HepG2 (cell line): Measurements from ENCODE around the gene USP10. TPM values are rescaled to one million over a fixed set of nuclear protein-coding genes. Genes with fewer than 3 reads are reported as not detected.

Source experiments
- ATAC-seq: fragments of 200-7000 bp; cut with Tn5 transposase; 3 replicates; pipeline ENCODE4 v1.9.1; 2020; ENCODE audit warnings: mild to moderate bottlenecking, moderate library complexity
- BruUV-seq: library from RNA; stranded (reverse); fragments of 400-500 nt; replicated peaks from 2 replicates; lab custom pipeline; 2021; lab: Mats Ljungman, UMichigan
- CTCF ChIA-PET: fragments of 300-600 bp; formaldehyde crosslinking; extraction: SDS; loops from one replicate; lab custom pipeline; 2021; ENCODE audit warnings: low total read pairs, inconsistent platforms, low intra/inter-chr PET ratio; lab: Yijun Ruan, JAX
- POLR2A ChIA-PET: fragments of 350-600 bp; sonication (Branson Sonifier 250); formaldehyde crosslinking; loops from one replicate; lab custom pipeline; 2020; ENCODE audit warnings: antibody characterized with exemption, inconsistent platforms; lab: Yijun Ruan, JAX
- DNase-seq: peaks from one replicate; pipeline ENCODE4 v3.0.0-alpha.2; 2015; ENCODE audit warnings: low spot score
- FAIRE-seq: peaks from 3 replicates; lab custom pipeline; 2011; peaks lifted over from hg19 to GRCh38; lab: Jason Lieb, UNC
- H2AFZ ChIP-seq: one replicate; pipeline ENCODE4 v1.6.1; 2011; ENCODE audit warnings: low read length, inconsistent platforms
- H3K27ac ChIP-seq: fragments of 300-600 bp; 3 replicates; pipeline ENCODE4 v1.8.0; 2011; ENCODE audit warnings: mixed run types, mild to moderate bottlenecking, mixed read lengths, low read length, inconsistent platforms; ENCODE audit not compliant: insufficient read depth; ENCODE audit errors: extremely low read length
- H3K27me3 ChIP-seq, 2 experiments: fragments of 200-600 bp in 1 of 2; 2 replicates in 1 of 2; 3 replicates in 1 of 2; pipeline versions ENCODE4 v1.6.0 to v1.8.0; 2011; ENCODE audit warnings: low read length in 2 of 2, mild to moderate bottlenecking in 2 of 2, moderate library complexity in 2 of 2, inconsistent platforms in 1 of 2; ENCODE audit not compliant: insufficient read depth in 2 of 2, control insufficient read depth in 1 of 2
- H3K36me3 ChIP-seq, 2 experiments: fragments of 200-600 bp in 1 of 2; replicated peaks in 1 of 2; 2 replicates in 1 of 2; 3 replicates in 1 of 2; pipeline versions ENCODE4 v1.5.1 to v1.8.0; 2011; ENCODE audit warnings: low read length in 2 of 2, inconsistent platforms in 1 of 2; ENCODE audit not compliant: insufficient read depth in 2 of 2, control insufficient read depth in 1 of 2
- H3K4me1 ChIP-seq: 2 replicates; pipeline ENCODE4 v1.5.1; 2012; ENCODE audit warnings: low read length, inconsistent platforms; ENCODE audit not compliant: insufficient read depth
- H3K4me2 ChIP-seq: 2 replicates; pipeline ENCODE4 v1.6.0; 2011; ENCODE audit warnings: low read depth, low read length, inconsistent platforms
- H3K4me3 ChIP-seq, 3 experiments: fragments of 200-600 bp in 1 of 3; sonication (generic), shearing (Covaris generic) in 1 of 3; replicated peaks in 1 of 3; 2 replicates each; pipeline ENCODE4 v1.5.1; 2011 to 2016; ENCODE audit warnings: low read length in 3 of 3, inconsistent platforms in 2 of 3, low read depth in 2 of 3, mild to moderate bottlenecking in 2 of 3, control low read depth in 1 of 3, mixed read lengths in 1 of 3; ENCODE audit not compliant: insufficient read depth in 1 of 3
- H3K79me2 ChIP-seq: one replicate; pipeline ENCODE4 v1.6.1; 2011; ENCODE audit warnings: low read length, inconsistent platforms; ENCODE audit not compliant: insufficient read depth
- H3K9ac ChIP-seq: 2 replicates; pipeline ENCODE4 v1.6.0; 2011; ENCODE audit warnings: mild to moderate bottlenecking, low read depth, low read length, inconsistent platforms; ENCODE audit not compliant: insufficient read depth
- H3K9me3 ChIP-seq: 2 replicates; pipeline ENCODE4 v1.5.1; 2012; ENCODE audit warnings: mild to moderate bottlenecking, low read length
- H4K20me1 ChIP-seq: 2 replicates; pipeline ENCODE4 v1.6.0; 2011; ENCODE audit warnings: inconsistent platforms, mild to moderate bottlenecking, low read length, moderate library complexity; ENCODE audit not compliant: insufficient read depth
- AHDC1 ChIP-seq: sonication (generic); formaldehyde crosslinking; IDR thresholded peaks from 2 replicates; pipeline ENCODE4 v1.5.1; 2020; ENCODE audit warnings: mild to moderate bottlenecking, missing genetic modification reagents, borderline replicate concordance
- BORCS8-MEF2B ChIP-seq: sonication (generic); formaldehyde crosslinking; IDR thresholded peaks from 2 replicates; pipeline ENCODE4 v1.8.0; 2022; ENCODE audit warnings: mild to moderate bottlenecking, missing genetic modification reagents
- BRD4 ChIP-seq: sonication (generic); formaldehyde crosslinking; IDR thresholded peaks from 2 replicates; pipeline ENCODE4 v1.4.0; 2020; ENCODE audit warnings: missing genetic modification reagents
- CTCF ChIP-seq: sonication (generic); formaldehyde crosslinking; IDR thresholded peaks from 2 replicates; pipeline ENCODE4 v1.5.0; 2020; ENCODE audit warnings: mild to moderate bottlenecking, missing genetic modification reagents, moderate library complexity
- KDM5A ChIP-seq: fragments of 200-600 bp; sonication (generic); IDR thresholded peaks from 2 replicates; pipeline ENCODE4 v1.7.0; 2018; ENCODE audit warnings: antibody characterized with exemption, mild to moderate bottlenecking, low read length, borderline replicate concordance
- LCORL ChIP-seq, 2 experiments: fragments of 450-650 bp in 1 of 2; sonication (generic) in 1 of 2; formaldehyde crosslinking in 1 of 2; IDR thresholded peaks; 2 replicates each; pipeline versions ENCODE4 v1.5.0 to v1.6.1; 2017 to 2020; ENCODE audit warnings: antibody characterized with exemption in 1 of 2, missing genetic modification reagents in 1 of 2
- SIN3B ChIP-seq: fragments of 150-350 bp; IDR thresholded peaks from 2 replicates; pipeline ENCODE4 v1.6.1; 2014; ENCODE audit warnings: low read length
- WGBS: methylation state at CpG from one replicate; pipeline ENCODE4 v1.1.6; 2017; ENCODE audit warnings: low lambda C conversion rate; 5-methylcytosine and 5-hydroxymethylcytosine counted together
- in situ Hi-C: cut with HindIII; loops from 2 replicates; pipeline ENCODE4 v1.10.0; 2017; ENCODE audit warnings: low pct_unique_long_range_greater_than_20kb; ENCODE audit not compliant: extremely low pct_ligation_motif_present
- intact Hi-C: fragments of 100-400 bp; cut with micrococcal nuclease; formaldehyde crosslinking; loops from one replicate; pipeline ENCODE4 v1.10.0; 2022; ENCODE audit not compliant: unreplicated experiment
- polyA plus RNA-seq, 8 experiments: library from polyadenylated mRNA; depleted of rRNA in 3 of 8; stranded (reverse) in 7 of 8; unstranded in 1 of 8; fragments of >200 nt; fragmentation: Illumina TruSeq in 4 of 8; extraction: Trizol in 4 of 8; gene quantifications; 2 replicates each; pipeline versions ENCODE4 v1.2.1 to v1.2.3, GENCODE V29; 2011 to 2016; ENCODE audit warnings: low read depth in 4 of 8, missing spikeins in 1 of 8, mixed read lengths in 1 of 8; ENCODE audit not compliant: insufficient read depth in 1 of 8
- total RNA-seq, 5 experiments: library from RNA; depleted of rRNA; stranded (reverse); fragments of >200 nt; fragmentation: Illumina TruSeq; extraction: Trizol; gene quantifications; 2 replicates each; pipeline ENCODE4 v1.2.3, GENCODE V29; 2016; ENCODE audit warnings: low read depth in 1 of 5

The USP10 gene
- total and polyA plus RNA-seq, 2 of the 13 experiments (the other 11 are each of a cell fraction or from before 2014, with no cell fraction given) = 79.1 to 122 TPM

- H3K79me2 ChIP-seq = no peaks in the 10 kb centered on the region
- no peak overlapping the region for H3K27ac ChIP-seq
- no peak overlapping the region for H3K4me2 ChIP-seq
- WGBS = 44% methylated on average over 7 of the region's 7 CpGs
- no peak overlapping the region for H2AFZ ChIP-seq
- 0 out of 2 replicates have a peak, but pooled peaks cover 6% of the 10 kb centered on the region for H4K20me1 ChIP-seq
- ATAC-seq (no peak), DNase-seq (no peak), FAIRE-seq (no peak)
- no peaks in the 10 kb centered on the region for H3K9me3 ChIP-seq
- H3K9ac ChIP-seq = no peak overlapping the region
- BruUV-seq = no TSS peak
- H3K27me3 ChIP-seq = peaks cover 10 to 81% of the 10 kb centered on the region in 2 experiments
- in situ Hi-C loops = no loop called here
- peaks cover 27% of the 10 kb centered on the region for H3K4me1 ChIP-seq
- ChIA-PET CTCF (no interaction called here), POLR2A (no interaction called here)
- intact Hi-C loops = no loop called here
- TF ChIP-seq BRD4 (CRISPR knock-in tag) (no peak), KDM5A (no peak), AHDC1 (CRISPR knock-in tag) (no peak), SIN3B (no peak), BORCS8-MEF2B (CRISPR knock-in tag) (no peak), LCORL (IDR thresholded peaks at IDR 0.05) (no peak), LCORL (CRISPR knock-in tag; IDR thresholded peaks at IDR 0.05) (no peak), CTCF (CRISPR knock-in tag) (no peak)
- no peak overlapping the region for H3K4me3 ChIP-seq
- H3K36me3 ChIP-seq = no peaks in the 10 kb centered on the region
Measured at GRCh38 chr16:84815462-84815861, 115.7 kb downstream of the USP10 start.
